ENCODE measurements around the gene DTNBP1. TPM values are rescaled to one million over a fixed set of nuclear protein-coding genes. Genes with fewer than 3 reads are reported as not detected.
"Not testable (repeated sequence)": the region's sequence is repeated elsewhere in the genome, so short reads cannot be mapped to it uniquely, and the experiment has no call there.

The DTNBP1 gene
- total RNA-seq, 1 donor from 2014 or later, result 10.2 TPM

DNA sequence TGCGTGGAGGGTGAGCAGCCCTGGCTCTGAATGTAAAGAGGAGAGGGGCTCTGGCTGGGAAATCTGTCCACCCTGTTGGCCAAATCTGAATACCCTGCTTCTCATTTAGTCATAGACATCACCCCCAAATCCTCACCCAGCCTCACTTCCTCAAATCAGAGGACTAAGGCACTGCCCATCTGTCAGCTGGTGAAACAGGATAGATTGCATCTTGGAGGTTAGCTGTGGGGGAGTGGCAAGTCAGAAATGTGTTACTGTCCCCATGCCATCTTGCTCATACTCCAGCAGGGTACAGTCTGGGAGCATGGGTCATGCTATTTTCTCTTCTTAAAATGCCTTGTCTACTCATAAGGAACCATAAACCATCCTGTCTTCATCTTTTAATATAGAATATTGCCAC lies 9.5 kb upstream of the DTNBP1 start:
- FAIRE-seq, result no peak
- DNase-seq (ENCODE audit: low spot score in 2 of 2), result no peak

- no peak for FAIRE-seq
- no peak for DNase-seq (ENCODE audit: low spot score in 2 of 2)
These were observed 6.1 kb upstream of the DTNBP1 start for GRCh38 chr6:15668918-15669317.

- FAIRE-seq, result not testable (repeated sequence)
These were observed 4.1 kb upstream of the DTNBP1 start for GRCh38 chr6:15666896-15667295.

GRCh38 chr6:15665237-15665636 lies 2.4 kb upstream of the DTNBP1 start:
- no peak for FAIRE-seq

More at GRCh38 chr6:15666896-15667295, 4.1 kb upstream of the DTNBP1 start:
- DNase-seq (ENCODE audit: low spot score in 2 of 2), result not testable (repeated sequence)

DNA sequence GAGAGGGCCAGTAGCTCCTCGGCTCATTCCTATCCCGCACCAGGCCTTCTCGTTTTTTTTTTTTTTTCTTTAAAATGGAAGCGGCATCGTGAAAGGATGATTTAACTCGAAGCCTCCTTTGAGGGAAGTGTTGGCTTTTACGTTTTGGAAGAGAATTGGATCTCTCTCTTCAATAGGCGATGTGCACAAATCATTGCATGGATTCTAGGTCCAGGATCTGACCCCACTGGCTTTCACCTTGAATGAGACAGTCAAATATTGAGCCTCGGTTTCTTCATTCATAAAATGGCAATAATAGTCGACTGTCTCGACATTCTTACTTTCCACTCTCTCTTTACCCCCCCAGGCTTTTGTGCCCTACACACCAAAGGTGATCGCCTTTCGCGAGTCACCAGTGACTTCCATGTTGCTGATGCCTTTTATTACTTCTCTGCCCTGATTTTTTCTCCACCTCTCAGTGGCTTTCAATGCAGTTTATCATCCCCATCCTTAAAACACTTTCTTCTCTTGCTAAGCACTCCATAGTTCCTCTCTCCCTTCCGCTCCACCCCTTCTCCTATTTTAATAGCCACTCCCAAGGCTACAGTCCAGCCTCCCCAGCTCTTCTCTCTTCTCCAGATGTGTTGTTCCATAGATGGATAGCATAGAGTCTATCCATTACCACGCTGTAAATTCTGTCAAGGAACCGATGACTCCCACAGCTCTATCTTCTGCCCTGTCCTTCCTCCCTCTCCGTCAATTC lies 473 bp upstream of the DTNBP1 start:
- FAIRE-seq (no peak), DNase-seq (ENCODE audit: low spot score in 2 of 2) (no peak)

More at GRCh38 chr6:15665237-15665636, 2.4 kb upstream of the DTNBP1 start:
- no peak for DNase-seq (ENCODE audit: low spot score in 2 of 2)

GRCh38 chr6:15661853-15662325 lies 939 bp downstream of the DTNBP1 start:
- FAIRE-seq, result no peak
- DNase-seq (ENCODE audit: low spot score in 2 of 2), result no peak

DNA sequence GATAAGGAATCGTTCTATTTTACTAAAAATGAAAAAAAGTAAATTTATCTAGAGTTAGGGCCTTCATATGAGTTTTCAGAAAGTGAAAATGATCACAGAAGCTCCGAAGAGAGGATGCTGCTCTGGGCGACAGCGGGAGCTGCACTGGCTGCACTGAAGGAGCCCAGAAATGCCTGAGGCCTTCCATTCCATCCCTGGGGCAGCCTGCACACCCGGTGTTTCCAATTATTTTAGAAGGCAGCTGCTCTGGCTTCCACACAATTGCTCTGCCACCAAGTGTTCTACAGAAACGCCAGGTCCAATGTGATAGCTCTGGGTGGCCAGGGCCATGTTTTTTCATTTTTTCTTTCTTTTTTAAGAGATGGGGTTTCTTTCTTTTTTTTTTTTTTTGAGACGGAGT lies 3.6 kb downstream of the DTNBP1 start:
- DNase-seq (ENCODE audit: low spot score in 2 of 2) (no peak), FAIRE-seq (no peak)

- DNase-seq (ENCODE audit: low spot score in 2 of 2) (no peak), FAIRE-seq (no peak)
These were observed 4.6 kb downstream of the DTNBP1 start for GRCh38 chr6:15658181-15658744.

- no peak for FAIRE-seq
- no peak for DNase-seq (ENCODE audit: low spot score in 2 of 2)
These were observed 5.5 kb downstream of the DTNBP1 start for GRCh38 chr6:15657290-15657689.

DNA sequence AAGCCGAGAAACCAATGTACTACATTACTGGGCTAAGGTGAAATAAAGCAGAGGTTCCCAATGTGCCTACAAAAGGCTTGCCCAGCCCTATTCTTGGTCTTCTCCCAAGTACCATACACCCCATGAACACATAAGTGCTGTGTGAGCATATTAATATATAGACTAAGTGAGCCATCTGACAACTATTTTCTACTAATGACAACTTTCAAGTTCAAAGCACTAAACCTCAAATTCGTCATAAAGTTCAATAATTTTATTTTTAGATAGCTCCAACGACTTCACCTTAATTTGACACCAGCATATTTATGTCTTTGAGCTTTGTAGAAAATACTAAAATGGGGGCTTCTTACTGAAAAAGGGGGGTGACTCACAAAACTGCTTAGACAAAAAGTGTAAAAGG lies 6.7 kb downstream of the DTNBP1 start:
- FAIRE-seq, result no peak

DNA sequence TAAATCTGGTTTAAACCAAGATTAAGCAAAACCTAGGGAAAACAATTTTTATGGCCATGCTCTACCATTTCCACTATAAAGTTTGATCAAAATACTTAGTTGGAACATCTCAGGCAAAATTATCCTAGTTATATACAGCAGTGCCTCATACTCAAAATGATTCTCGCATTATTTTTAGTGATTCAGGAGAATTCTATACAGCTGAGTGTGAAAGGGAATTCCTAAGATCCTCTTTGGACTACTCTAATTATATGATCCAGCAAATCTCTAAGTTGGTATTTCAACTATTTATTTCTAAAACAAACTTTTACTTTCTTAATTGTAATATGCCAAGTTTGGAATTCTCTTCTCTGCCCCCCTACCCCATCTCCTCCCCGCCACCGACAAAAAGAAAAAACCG lies 8.6 kb downstream of the DTNBP1 start:
- FAIRE-seq (no peak), DNase-seq (ENCODE audit: low spot score in 2 of 2) (no peak)

More for the DNA sequence above, 6.7 kb downstream of the DTNBP1 start:
- DNase-seq (ENCODE audit: low spot score in 2 of 2), result no peak

GRCh38 chr6:15653581-15653980 lies 9.2 kb downstream of the DTNBP1 start:
- FAIRE-seq (no peak), DNase-seq (ENCODE audit: low spot score in 2 of 2) (no peak)

GRCh38 chr6:15650004-15650559 lies 12.7 kb downstream of the DTNBP1 start:
- FAIRE-seq; DNase-seq (ENCODE audit: low spot score in 2 of 2): not testable (repeated sequence)

DNA sequence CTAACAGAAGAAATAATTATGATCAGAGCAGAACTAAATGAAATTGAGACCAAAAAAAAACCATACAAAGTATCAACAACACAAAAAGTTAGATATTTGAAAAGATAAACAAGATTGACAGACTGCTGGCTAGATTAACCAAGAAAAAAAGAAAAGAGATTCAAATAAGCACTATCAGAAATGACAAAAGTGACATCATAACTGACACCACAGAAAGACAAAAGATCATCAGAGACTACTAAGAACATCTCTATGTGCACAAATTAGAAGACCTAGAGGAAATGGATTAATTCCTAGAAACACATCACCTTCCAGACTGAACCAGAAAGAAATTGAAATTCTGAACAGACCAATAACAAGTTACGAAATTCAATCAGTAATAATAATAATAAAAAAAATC lies 17.9 kb downstream of the DTNBP1 start:
- FAIRE-seq, result no peak
- no peak for DNase-seq (ENCODE audit: low spot score in 2 of 2)

GRCh38 chr6:15643542-15643941 lies 19.3 kb downstream of the DTNBP1 start:
- FAIRE-seq (no peak), DNase-seq (ENCODE audit: low spot score in 2 of 2) (no peak)

DNA sequence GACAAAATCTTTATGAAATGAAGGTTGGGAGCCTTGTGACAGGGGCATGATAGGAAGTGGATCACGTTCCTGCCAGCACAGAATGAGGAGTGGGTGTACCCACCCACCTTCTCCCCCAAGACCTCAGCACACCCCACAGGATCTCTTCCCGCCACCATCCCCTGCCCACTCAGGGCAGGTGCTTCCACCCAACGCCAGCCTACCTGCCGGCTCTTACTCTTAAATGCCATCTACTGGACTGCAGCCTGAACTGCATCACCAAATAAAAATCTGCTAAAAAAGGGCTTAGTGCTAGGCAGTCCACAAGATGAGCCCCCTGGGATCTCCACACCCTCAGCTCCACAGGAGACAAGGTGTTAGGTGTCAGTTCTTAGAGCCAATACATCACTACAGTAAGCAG lies 20.6 kb downstream of the DTNBP1 start:
- FAIRE-seq, result no peak
- DNase-seq (ENCODE audit: low spot score in 2 of 2), result no peak

DNA sequence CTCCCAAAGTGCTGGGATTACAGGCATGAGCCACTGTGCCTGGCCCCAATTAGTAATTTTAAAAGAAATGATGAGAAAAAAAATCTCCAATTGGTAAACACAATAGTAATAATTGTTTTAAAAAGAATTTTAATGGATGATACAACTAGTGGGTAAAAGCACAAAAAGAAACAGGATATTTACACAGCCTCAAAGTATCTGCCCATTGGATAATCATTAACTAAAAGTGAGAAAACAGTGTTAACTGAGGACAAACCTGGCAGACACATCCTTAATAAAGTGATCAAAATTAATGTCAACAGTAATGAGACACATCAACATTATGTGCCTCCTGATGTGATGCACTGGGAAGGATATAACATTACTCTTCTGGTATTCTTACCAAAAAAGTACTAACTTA lies 24.5 kb downstream of the DTNBP1 start:
- no peak for DNase-seq (ENCODE audit: low spot score in 2 of 2)
- FAIRE-seq, result no peak

GRCh38 chr6:15631432-15631831 lies 31.4 kb downstream of the DTNBP1 start:
- FAIRE-seq (no peak), DNase-seq (ENCODE audit: low spot score in 2 of 2) (no peak)

DNA sequence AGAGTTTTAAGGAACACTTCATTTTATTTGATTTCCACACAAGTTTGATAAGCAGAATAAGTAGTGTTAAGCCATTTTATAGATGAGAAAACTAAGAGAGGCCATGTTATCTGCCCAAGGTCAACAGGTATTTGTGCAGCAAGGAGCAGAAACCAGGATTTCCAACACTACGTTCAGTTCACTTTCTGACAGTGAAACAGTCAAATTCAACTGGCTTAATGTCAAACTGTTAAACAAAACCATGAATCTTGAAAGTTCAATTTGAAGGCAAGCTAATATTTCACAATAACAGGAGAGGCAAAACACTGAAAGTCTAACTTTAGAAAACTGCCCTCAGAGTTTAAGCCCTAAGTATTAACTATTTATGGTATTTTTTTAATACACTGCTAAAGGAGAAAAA lies 32.6 kb downstream of the DTNBP1 start:
- FAIRE-seq, result no peak

DNA sequence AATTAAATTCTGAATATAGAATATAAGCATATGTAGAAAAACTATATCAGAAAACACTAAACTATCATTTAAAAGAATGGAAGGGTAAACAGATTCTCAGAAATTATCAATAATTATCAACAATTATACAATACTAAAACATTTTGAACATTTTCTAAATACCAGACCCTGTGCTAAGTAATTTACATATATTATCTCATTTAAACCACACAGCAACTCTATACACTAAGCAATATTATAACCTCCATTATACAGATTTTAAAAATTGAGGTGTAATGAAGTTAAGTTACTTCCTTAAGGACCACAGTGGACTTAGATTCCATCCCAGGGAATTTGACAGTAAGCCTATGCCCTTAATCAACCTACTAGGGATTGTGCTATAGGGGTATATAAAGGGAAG lies 33.3 kb downstream of the DTNBP1 start:
- FAIRE-seq, result no peak
- DNase-seq (ENCODE audit: low spot score in 2 of 2), result no peak

More for the DNA sequence above, 32.6 kb downstream of the DTNBP1 start:
- DNase-seq (ENCODE audit: low spot score in 2 of 2), result no peak

- FAIRE-seq, result no peak
These were observed 34.2 kb downstream of the DTNBP1 start for GRCh38 chr6:15628499-15629131.

More at GRCh38 chr6:15628499-15629131, 34.2 kb downstream of the DTNBP1 start:
- DNase-seq (ENCODE audit: low spot score in 2 of 2), result no peak
